ENCODE data around the gene INHBB.

DNA sequence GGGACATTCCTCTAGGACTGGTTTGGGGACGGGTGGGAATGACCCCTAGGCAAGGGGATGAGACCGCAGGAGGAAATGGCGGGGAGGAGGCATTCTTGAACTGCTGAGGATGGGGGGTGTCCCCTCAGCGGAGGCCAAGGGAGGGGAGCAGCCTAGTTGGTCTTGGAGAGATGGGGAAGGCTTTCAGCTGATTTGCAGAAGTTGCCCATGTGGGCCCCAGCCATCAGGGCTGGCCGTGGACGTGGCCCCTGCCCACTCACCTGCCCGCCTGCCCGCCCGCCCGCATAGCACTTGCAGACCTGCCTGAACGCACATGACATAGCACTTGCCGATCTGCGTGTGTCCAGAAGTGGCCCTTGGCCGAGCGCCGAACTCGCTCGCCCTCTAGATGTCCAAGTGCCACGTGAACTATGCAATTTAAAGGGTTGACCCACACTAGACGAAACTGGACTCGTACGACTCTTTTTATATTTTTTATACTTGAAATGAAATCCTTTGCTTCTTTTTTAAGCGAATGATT is 4.9 kb downstream of the INHBB start:
- TF ChIP-seq, protein P1, sequence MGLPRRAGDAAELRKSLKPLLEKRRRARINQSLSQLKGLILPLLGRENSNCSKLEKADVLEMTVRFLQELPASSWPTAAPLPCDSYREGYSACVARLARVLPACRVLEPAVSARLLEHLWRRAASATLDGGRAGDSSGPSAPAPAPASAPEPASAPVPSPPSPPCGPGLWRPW (IDR thresholded peaks at IDR 0.05): no peak
- TF ChIP-seq, protein P2, sequence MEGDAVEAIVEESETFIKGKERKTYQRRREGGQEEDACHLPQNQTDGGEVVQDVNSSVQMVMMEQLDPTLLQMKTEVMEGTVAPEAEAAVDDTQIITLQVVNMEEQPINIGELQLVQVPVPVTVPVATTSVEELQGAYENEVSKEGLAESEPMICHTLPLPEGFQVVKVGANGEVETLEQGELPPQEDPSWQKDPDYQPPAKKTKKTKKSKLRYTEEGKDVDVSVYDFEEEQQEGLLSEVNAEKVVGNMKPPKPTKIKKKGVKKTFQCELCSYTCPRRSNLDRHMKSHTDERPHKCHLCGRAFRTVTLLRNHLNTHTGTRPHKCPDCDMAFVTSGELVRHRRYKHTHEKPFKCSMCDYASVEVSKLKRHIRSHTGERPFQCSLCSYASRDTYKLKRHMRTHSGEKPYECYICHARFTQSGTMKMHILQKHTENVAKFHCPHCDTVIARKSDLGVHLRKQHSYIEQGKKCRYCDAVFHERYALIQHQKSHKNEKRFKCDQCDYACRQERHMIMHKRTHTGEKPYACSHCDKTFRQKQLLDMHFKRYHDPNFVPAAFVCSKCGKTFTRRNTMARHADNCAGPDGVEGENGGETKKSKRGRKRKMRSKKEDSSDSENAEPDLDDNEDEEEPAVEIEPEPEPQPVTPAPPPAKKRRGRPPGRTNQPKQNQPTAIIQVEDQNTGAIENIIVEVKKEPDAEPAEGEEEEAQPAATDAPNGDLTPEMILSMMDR (IDR thresholded peaks at IDR 0.05): no peak
- no peak for TF ChIP-seq SMC3 (IDR thresholded peaks at IDR 0.05)
- TF ChIP-seq, protein P3, sequence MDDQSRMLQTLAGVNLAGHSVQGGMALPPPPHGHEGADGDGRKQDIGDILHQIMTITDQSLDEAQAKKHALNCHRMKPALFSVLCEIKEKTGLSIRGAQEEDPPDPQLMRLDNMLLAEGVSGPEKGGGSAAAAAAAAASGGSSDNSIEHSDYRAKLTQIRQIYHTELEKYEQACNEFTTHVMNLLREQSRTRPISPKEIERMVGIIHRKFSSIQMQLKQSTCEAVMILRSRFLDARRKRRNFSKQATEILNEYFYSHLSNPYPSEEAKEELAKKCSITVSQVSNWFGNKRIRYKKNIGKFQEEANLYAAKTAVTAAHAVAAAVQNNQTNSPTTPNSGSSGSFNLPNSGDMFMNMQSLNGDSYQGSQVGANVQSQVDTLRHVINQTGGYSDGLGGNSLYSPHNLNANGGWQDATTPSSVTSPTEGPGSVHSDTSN (IDR thresholded peaks at IDR 0.05): no peak
